ENCODE results near the gene MYOZ2.
"Not testable (repeated sequence)": the region's sequence is repeated elsewhere in the genome, so short reads cannot be mapped to it uniquely, and the experiment has no call there.

The MYOZ2 gene

GRCh38 chr4:119130365-119131065 is 5.1 kb upstream of the MYOZ2 start:
- DNase-seq = no peak

GRCh38 chr4:119131164-119131563 is 4.5 kb upstream of the MYOZ2 start:
- DNase-seq = no peak

GRCh38 chr4:119132306-119132705 is 3.3 kb upstream of the MYOZ2 start:
- no peak for DNase-seq

- no peak for DNase-seq
Observed at GRCh38 chr4:119136546-119136945, 914 bp downstream of the MYOZ2 start.

- DNase-seq = no peak
Observed at GRCh38 chr4:119138046-119138445, 2.4 kb downstream of the MYOZ2 start.

GRCh38 chr4:119139311-119139710 is 3.7 kb downstream of the MYOZ2 start:
- no peak for DNase-seq

- no peak for DNase-seq
Observed at GRCh38 chr4:119139822-119140252, 4.2 kb downstream of the MYOZ2 start.

- not testable (repeated sequence) for DNase-seq
Observed at GRCh38 chr4:119141283-119141682, 5.7 kb downstream of the MYOZ2 start.

GRCh38 chr4:119142833-119143232 is 7.2 kb downstream of the MYOZ2 start:
- DNase-seq = no peak

GRCh38 chr4:119143341-119143740 is 7.7 kb downstream of the MYOZ2 start:
- not testable (repeated sequence) for DNase-seq

GRCh38 chr4:119149110-119149509 is 13.5 kb downstream of the MYOZ2 start:
- DNase-seq = no peak

GRCh38 chr4:119151161-119151560 is 15.5 kb downstream of the MYOZ2 start:
- DNase-seq = no peak

- DNase-seq = no peak
Observed at GRCh38 chr4:119152741-119153140, 17.1 kb downstream of the MYOZ2 start.

- no peak for DNase-seq
Observed at GRCh38 chr4:119162174-119162573, 26.5 kb downstream of the MYOZ2 start.

- no peak for DNase-seq
Observed at GRCh38 chr4:119165767-119166166, 30.1 kb downstream of the MYOZ2 start.

GRCh38 chr4:119170195-119170594 is 34.6 kb downstream of the MYOZ2 start:
- no peak for DNase-seq

- DNase-seq = no peak
Observed at GRCh38 chr4:119172223-119172622, 36.6 kb downstream of the MYOZ2 start.

- not testable (repeated sequence) for DNase-seq
Observed at GRCh38 chr4:119173729-119174361, 38.2 kb downstream of the MYOZ2 start.

- DNase-seq = no peak
Observed at GRCh38 chr4:119179011-119179410, 43.4 kb downstream of the MYOZ2 start.

- no peak for DNase-seq
Observed at GRCh38 chr4:119184128-119184527, 48.5 kb downstream of the MYOZ2 start.

- no peak for DNase-seq
Observed at GRCh38 chr4:119189638-119190037, 54.0 kb downstream of the MYOZ2 start.

- no peak for DNase-seq
Observed at GRCh38 chr4:119190354-119190753, 54.7 kb downstream of the MYOZ2 start.

- no peak for DNase-seq
Observed at GRCh38 chr4:119191505-119191904, 55.9 kb downstream of the MYOZ2 start.

- no peak for DNase-seq
Observed at GRCh38 chr4:119197772-119198212, 62.2 kb downstream of the MYOZ2 start.

GRCh38 chr4:119204916-119205315 is 69.3 kb downstream of the MYOZ2 start:
- no peak for DNase-seq

All from stimulated activated CD4-positive, alpha-beta T cell treated with anti-CD3 and anti-CD28 coated beads, Interleukin-15, amount 100 ng/mL, for 24 hours (primary cell).